Endodermal cell (in vitro differentiated cells): ENCODE measurements around the gene MYLK2. TPM values are rescaled to one million over a fixed set of nuclear protein-coding genes. Genes with fewer than 3 reads are reported as not detected.

Experiments used
- DNase-seq: peaks from one replicate; pipeline ENCODE4 v3.0.0-alpha.2; 2017
- H3K27ac ChIP-seq: 2 replicates; pipeline ENCODE4 v1.5.1; 2013; ENCODE audit warnings: mild to moderate bottlenecking, low read depth, low read length, moderate library complexity
- H3K27me3 ChIP-seq: 2 replicates; pipeline ENCODE4 v1.6.1; 2013; ENCODE audit warnings: mild to moderate bottlenecking, low read length, moderate library complexity; ENCODE audit not compliant: insufficient read depth, control insufficient read depth, poor library complexity, severe bottlenecking
- H3K36me3 ChIP-seq: 2 replicates; pipeline ENCODE4 v1.7.0; 2013; ENCODE audit warnings: mild to moderate bottlenecking, low read length, moderate library complexity; ENCODE audit not compliant: control insufficient read depth, insufficient read depth
- H3K4me1 ChIP-seq: one replicate; pipeline ENCODE4 v1.7.0; 2013; ENCODE audit warnings: low read length; ENCODE audit not compliant: control insufficient read depth, insufficient read depth
- H3K4me3 ChIP-seq: 2 replicates; pipeline ENCODE4 v1.5.1; 2013; ENCODE audit warnings: mild to moderate bottlenecking, low read length, moderate library complexity
- H3K9ac ChIP-seq: 2 replicates; pipeline ENCODE4 v1.6.1; 2013; ENCODE audit warnings: mild to moderate bottlenecking, low read length, moderate library complexity; ENCODE audit not compliant: poor library complexity, severe bottlenecking; ENCODE audit errors: extremely low read depth
- H3K9me3 ChIP-seq: 2 replicates; pipeline ENCODE4 v1.6.1; 2013; ENCODE audit warnings: mild to moderate bottlenecking, low read length, moderate library complexity; ENCODE audit not compliant: control insufficient read depth
- H3K27ac Mint-ChIP-seq: 2 replicates; pipeline ENCODE4 v1.8.0; 2020; ENCODE audit warnings: mixed read lengths
- H3K27me3 Mint-ChIP-seq: 2 replicates; pipeline ENCODE4 v1.8.0; 2021; ENCODE audit warnings: mild to moderate bottlenecking, mixed read lengths; ENCODE audit not compliant: insufficient read depth
- H3K36me3 Mint-ChIP-seq: 2 replicates; pipeline ENCODE4 v1.8.0; 2020; ENCODE audit warnings: low read depth, mixed read lengths
- H3K4me1 Mint-ChIP-seq: 2 replicates; pipeline ENCODE4 v1.8.0; 2020; ENCODE audit warnings: mixed read lengths
- H3K4me3 Mint-ChIP-seq: 2 replicates; pipeline ENCODE4 v1.8.0; 2020; ENCODE audit warnings: mild to moderate bottlenecking, moderate library complexity, mixed read lengths
- H3K9me3 Mint-ChIP-seq: 2 replicates; pipeline ENCODE4 v1.8.0; 2020; ENCODE audit warnings: mild to moderate bottlenecking, mixed read lengths
- CTCF ChIP-seq: fragments of 200-600 bp; sonication (generic); conservative IDR thresholded peaks from 2 replicates; pipeline ENCODE4 v1.5.0; 2021; ENCODE audit warnings: antibody characterized with exemption, mild to moderate bottlenecking
- WGBS, 2 experiments: methylation state at CpG; one replicate each; pipeline versions ENCODE4 v1.1.5 to v1.1.7; 2013; ENCODE audit warnings: missing lambda C conversion rate in 2 of 2, mixed read lengths in 1 of 2; ENCODE audit not compliant: insufficient coverage in 1 of 2, insufficient read length in 1 of 2; 5-methylcytosine and 5-hydroxymethylcytosine counted together
- total RNA-seq, 2 donors: library from RNA; stranded (reverse); fragmentation: NEBNext Ultra II Directional in 1 of 2; extraction: Animal tissue kit (Norgen Biotek cat#: 25700) in 1 of 2; gene quantifications; 2 replicates in 1 of 2; 3 replicates in 1 of 2; pipeline ENCODE4 v1.2.1, GENCODE V29; 2021

The MYLK2 gene
- total RNA-seq, 2 donors from 2014 or later: 0.20 to 0.29 TPM

- H3K4me3 ChIP-seq: no peak overlapping the region
- 70 to 80% methylated on average over 3 to 12 of the region's 12 CpGs for WGBS, 2 experiments
- H3K9me3 Mint-ChIP-seq: no peaks in the 10 kb centered on the region
- DNase-seq: peak; percentile 82
- H3K9ac ChIP-seq: no peak overlapping the region
- H3K9me3 ChIP-seq: no peaks in the 10 kb centered on the region
- no peak for TF ChIP-seq CTCF
- H3K4me3 Mint-ChIP-seq: no peak overlapping the region
- H3K27ac ChIP-seq: peak overlapping the region; percentile 94
- H3K4me1 ChIP-seq: peaks cover 5% of the 10 kb centered on the region
- H3K27me3 Mint-ChIP-seq: peaks cover 10% of the 10 kb centered on the region
- peaks cover 12% of the 10 kb centered on the region for H3K4me1 Mint-ChIP-seq
- no peaks in the 10 kb centered on the region for H3K36me3 Mint-ChIP-seq
- no peaks in the 10 kb centered on the region for H3K27me3 ChIP-seq
- H3K36me3 ChIP-seq: no peaks in the 10 kb centered on the region
- H3K27ac Mint-ChIP-seq: peak overlapping the region; percentile 50
Measured at GRCh38 chr20:31842471-31843157, 23.5 kb downstream of the MYLK2 start.

GRCh38 chr20:31843288-31843687 lies 24.1 kb downstream of the MYLK2 start:
- WGBS, 2 experiments: 81 to 86% methylated on average over 6 of the region's 6 CpGs
- Mint-ChIP-seq H3K27ac (no peak overlapping the region), H3K4me1 (peaks cover 12% of the 10 kb centered on the region), H3K27me3 (peaks cover 16% of the 10 kb centered on the region), H3K9me3 (no peaks in the 10 kb centered on the region), H3K36me3 (no peaks in the 10 kb centered on the region), H3K4me3 (no peak overlapping the region)
- Histone ChIP-seq H3K9me3 (no peaks in the 10 kb centered on the region), H3K27me3 (no peaks in the 10 kb centered on the region), H3K36me3 (no peaks in the 10 kb centered on the region), H3K4me3 (no peak overlapping the region), H3K27ac (peak overlapping the region; percentile 94), H3K4me1 (peaks cover 5% of the 10 kb centered on the region), H3K9ac (no peak overlapping the region)
- TF ChIP-seq CTCF: no peak
- DNase-seq: no peak

- no peak overlapping the region for H3K4me3 Mint-ChIP-seq
- Histone ChIP-seq H3K4me3 (no peak overlapping the region), H3K27ac (peak overlapping the region; percentile 22), H3K4me1 (peaks cover 5% of the 10 kb centered on the region), H3K36me3 (no peaks in the 10 kb centered on the region), H3K27me3 (no peaks in the 10 kb centered on the region), H3K9me3 (no peaks in the 10 kb centered on the region), H3K9ac (no peak overlapping the region)
- TF ChIP-seq CTCF: no peak
- WGBS, 2 experiments: 85 to 93% methylated on average over 4 to 5 of the region's 5 CpGs
- H3K4me1 Mint-ChIP-seq: peaks cover 12% of the 10 kb centered on the region
- peaks cover 22% of the 10 kb centered on the region for H3K27me3 Mint-ChIP-seq
- H3K9me3 Mint-ChIP-seq: no peaks in the 10 kb centered on the region
- no peaks in the 10 kb centered on the region for H3K36me3 Mint-ChIP-seq
- H3K27ac Mint-ChIP-seq: peak overlapping the region; percentile 45
- DNase-seq: no peak
Measured at GRCh38 chr20:31843881-31844280, 24.7 kb downstream of the MYLK2 start.
